K562 (cell line): ENCODE results near the gene SLC25A21. TPM values are rescaled to one million over a fixed set of nuclear protein-coding genes. Genes with fewer than 3 reads are reported as not detected.

Source experiments
- DMBX1 ChIP-seq: fragments of 250-450 bp; sonication (Bioruptor Pico); IDR thresholded peaks from 2 replicates; pipeline ENCODE4 v1.8.0; 2022; ENCODE audit warnings: inconsistent platforms, mild to moderate bottlenecking, moderate library complexity, borderline replicate concordance
- GABPA ChIP-seq: fragments of 200-800 bp; sonication (Bioruptor generic); conservative IDR thresholded peaks from 2 replicates; pipeline ENCODE4 v1.6.1; 2016; ENCODE audit warnings: low read depth, missing genetic modification characterization, missing compliant biosample characterization
- HOXB6 ChIP-seq: fragments of 250-450 bp; sonication (Bioruptor Pico); IDR thresholded peaks from 2 replicates; pipeline ENCODE4 v1.5.1; 2022; ENCODE audit warnings: mild to moderate bottlenecking, borderline replicate concordance
- MCM2 ChIP-seq: fragments of 450-650 bp; IDR thresholded peaks from 2 replicates; pipeline ENCODE4 v1.6.1; 2017; ENCODE audit warnings: low read depth, mild to moderate bottlenecking
- NR2F6 ChIP-seq: fragments of 450-650 bp; formaldehyde crosslinking; IDR thresholded peaks from 2 replicates; pipeline ENCODE4 v1.4.0; 2020; ENCODE audit warnings: mild to moderate bottlenecking
- OTX1 ChIP-seq: fragments of 450-650 bp; formaldehyde crosslinking; IDR thresholded peaks from 2 replicates; pipeline ENCODE4 v1.4.0; 2022; ENCODE audit warnings: mild to moderate bottlenecking
- POLR2G ChIP-seq: fragments of 200-400 bp; formaldehyde crosslinking; IDR thresholded peaks from 2 replicates; pipeline ENCODE4 v1.6.1; 2017; ENCODE audit warnings: low read depth, mild to moderate bottlenecking, antibody characterized with exemption, low read length, moderate library complexity
- PRPF4 ChIP-seq: fragments of 200-400 bp; formaldehyde crosslinking; IDR thresholded peaks from one replicate; pipeline ENCODE4 v1.6.1; 2017; ENCODE audit warnings: low read length, low read depth, mild to moderate bottlenecking; ENCODE audit not compliant: insufficient read depth, poor library complexity, severe bottlenecking
- STAG1 ChIP-seq: sonication (generic); formaldehyde crosslinking; IDR thresholded peaks from 2 replicates; pipeline ENCODE4 v1.5.0; 2020; ENCODE audit warnings: missing genetic modification reagents, borderline replicate concordance
- STAT5A ChIP-seq: IDR thresholded peaks from 2 replicates; pipeline ENCODE4 v1.6.1; 2012; ENCODE audit warnings: low read length, inconsistent platforms, borderline replicate concordance
- TEAD4 ChIP-seq, 2 experiments: sonication (generic) in 1 of 2; formaldehyde crosslinking in 1 of 2; IDR thresholded peaks; 2 replicates each; pipeline versions ENCODE4 v1.6.1 to v1.8.0; 2012 to 2022; ENCODE audit warnings: borderline replicate concordance in 1 of 2, inconsistent platforms in 1 of 2, low read length in 1 of 2, mild to moderate bottlenecking in 1 of 2, missing genetic modification reagents in 1 of 2
- ZNF12 ChIP-seq: sonication (generic); formaldehyde crosslinking; IDR thresholded peaks from 2 replicates; pipeline ENCODE4 v1.4.0; 2020; ENCODE audit warnings: mild to moderate bottlenecking, missing genetic modification reagents
- ZNF217 ChIP-seq: sonication (generic); formaldehyde crosslinking; IDR thresholded peaks from 2 replicates; pipeline ENCODE4 v1.8.0; 2022; ENCODE audit warnings: mild to moderate bottlenecking, missing genetic modification reagents
- ZNF431 ChIP-seq: sonication (generic); formaldehyde crosslinking; IDR thresholded peaks from 2 replicates; pipeline ENCODE4 v1.8.0; 2022; ENCODE audit warnings: mild to moderate bottlenecking, missing genetic modification reagents
- polyA plus RNA-seq, 8 experiments: library from polyadenylated mRNA; depleted of rRNA in 4 of 8; stranded (reverse) in 5 of 8; unstranded in 3 of 8; fragments of >200 nt; fragmentation: Nextera tagmentation in 2 of 8; fragmentation: Illumina TruSeq in 1 of 8; extraction: Ambion mirVana in 2 of 8; extraction: Trizol in 1 of 8; gene quantifications; 2 replicates each; pipeline versions ENCODE4 v1.2.1 to v1.2.3, GENCODE V29; 2011 to 2014; ENCODE audit warnings: inconsistent platforms in 1 of 8, missing spikeins in 1 of 8
- total RNA-seq, 7 experiments: library from RNA; depleted of rRNA in 6 of 7; stranded (reverse); fragments of >200 nt in 6 of 7; fragmentation: Illumina TruSeq in 2 of 7; extraction: Trizol in 2 of 7; gene quantifications; 2 replicates each; pipeline versions ENCODE4 v1.2.1 to v1.2.3, GENCODE V29; 2011 to 2021; ENCODE audit warnings: low replicate concordance in 1 of 7
- TF ChIP-seq, protein P1 (sequence below): fragments of 250-450 bp; sonication (Bioruptor Pico); IDR thresholded peaks from 2 replicates; pipeline ENCODE4 v1.5.0; 2021; ENCODE audit warnings: mild to moderate bottlenecking, borderline replicate concordance
- TF ChIP-seq, protein P2 (sequence below): fragments of 150-350 bp; conservative IDR thresholded peaks from 2 replicates; pipeline ENCODE4 v1.6.1; 2014; ENCODE audit warnings: low read length
- TF ChIP-seq, protein P3 (sequence below): IDR thresholded peaks from 2 replicates; pipeline ENCODE4 v1.6.1; 2012; ENCODE audit warnings: low read depth, low read length, improper control_type of control experiment, borderline replicate concordance
- TF ChIP-seq, protein P4 (sequence below): sonication (generic); formaldehyde crosslinking; IDR thresholded peaks from 2 replicates; pipeline ENCODE4 v1.5.0; 2020; ENCODE audit warnings: missing genetic modification reagents
- TF ChIP-seq, protein P5 (sequence below): fragments of 450-650 bp; IDR thresholded peaks from 2 replicates; pipeline ENCODE4 v1.6.1; 2014; ENCODE audit warnings: low read depth, mild to moderate bottlenecking, moderate library complexity, borderline replicate concordance

SLC25A21 gene
- total and polyA plus RNA-seq, 9 of the 15 experiments (the other 6 are each of a cell fraction or from before 2014, with no cell fraction given) = 15.2 to 46.7 (median 28.7) TPM

DNA sequence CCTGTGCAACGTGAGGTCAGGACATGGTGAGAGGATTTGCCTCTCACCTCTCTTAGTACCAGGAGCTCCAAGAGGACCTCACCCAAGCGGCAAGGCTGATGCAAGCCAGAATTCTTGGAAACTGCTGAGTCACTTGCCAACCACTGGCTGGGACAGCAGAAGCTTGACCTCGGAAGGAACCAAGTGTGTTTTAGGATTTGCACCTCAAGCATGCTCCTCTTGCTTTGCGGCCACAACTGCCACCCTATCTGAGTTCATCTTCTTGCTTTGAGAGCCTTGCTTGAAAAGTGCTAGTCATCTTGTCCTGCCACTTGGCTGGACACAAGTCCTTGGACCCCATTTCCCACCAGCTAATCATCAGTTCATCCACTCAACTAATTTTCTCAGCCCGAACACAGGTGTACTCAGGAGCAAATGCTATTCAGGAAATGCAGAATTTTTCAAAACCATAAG lies 195.8 kb downstream of the SLC25A21 start (continued):
- TF ChIP-seq, protein P1, sequence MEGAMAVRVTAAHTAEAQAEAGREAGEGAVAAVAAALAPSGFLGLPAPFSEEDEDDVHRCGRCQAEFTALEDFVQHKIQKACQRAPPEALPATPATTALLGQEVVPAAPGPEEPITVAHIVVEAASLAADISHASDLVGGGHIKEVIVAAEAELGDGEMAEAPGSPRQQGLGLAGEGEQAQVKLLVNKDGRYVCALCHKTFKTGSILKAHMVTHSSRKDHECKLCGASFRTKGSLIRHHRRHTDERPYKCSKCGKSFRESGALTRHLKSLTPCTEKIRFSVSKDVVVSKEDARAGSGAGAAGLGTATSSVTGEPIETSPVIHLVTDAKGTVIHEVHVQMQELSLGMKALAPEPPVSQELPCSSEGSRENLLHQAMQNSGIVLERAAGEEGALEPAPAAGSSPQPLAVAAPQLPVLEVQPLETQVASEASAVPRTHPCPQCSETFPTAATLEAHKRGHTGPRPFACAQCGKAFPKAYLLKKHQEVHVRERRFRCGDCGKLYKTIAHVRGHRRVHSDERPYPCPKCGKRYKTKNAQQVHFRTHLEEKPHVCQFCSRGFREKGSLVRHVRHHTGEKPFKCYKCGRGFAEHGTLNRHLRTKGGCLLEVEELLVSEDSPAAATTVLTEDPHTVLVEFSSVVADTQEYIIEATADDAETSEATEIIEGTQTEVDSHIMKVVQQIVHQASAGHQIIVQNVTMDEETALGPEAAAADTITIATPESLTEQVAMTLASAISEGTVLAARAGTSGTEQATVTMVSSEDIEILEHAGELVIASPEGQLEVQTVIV (CRISPR knock-in tag) = no peak
- TF ChIP-seq MCM2 (no peak), TEAD4 (IDR thresholded peaks at IDR 0.05; ENCODE audit: low read length) (peak; percentile 64), TEAD4 (CRISPR knock-in tag; IDR thresholded peaks at IDR 0.05; ENCODE audit: borderline replicate concordance) (no peak), GABPA (peak; percentile 44), ZNF12 (CRISPR knock-in tag) (no peak), PRPF4 (no peak), DMBX1 (CRISPR knock-in tag) (peak; percentile 89), NR2F6 (CRISPR knock-in tag) (no peak), STAT5A (peak; percentile 73), STAG1 (CRISPR knock-in tag) (no peak), OTX1 (CRISPR knock-in tag) (no peak), ZNF217 (CRISPR knock-in tag) (no peak), POLR2G (no peak), HOXB6 (CRISPR knock-in tag) (no peak), ZNF431 (no peak)
- TF ChIP-seq, protein P2, sequence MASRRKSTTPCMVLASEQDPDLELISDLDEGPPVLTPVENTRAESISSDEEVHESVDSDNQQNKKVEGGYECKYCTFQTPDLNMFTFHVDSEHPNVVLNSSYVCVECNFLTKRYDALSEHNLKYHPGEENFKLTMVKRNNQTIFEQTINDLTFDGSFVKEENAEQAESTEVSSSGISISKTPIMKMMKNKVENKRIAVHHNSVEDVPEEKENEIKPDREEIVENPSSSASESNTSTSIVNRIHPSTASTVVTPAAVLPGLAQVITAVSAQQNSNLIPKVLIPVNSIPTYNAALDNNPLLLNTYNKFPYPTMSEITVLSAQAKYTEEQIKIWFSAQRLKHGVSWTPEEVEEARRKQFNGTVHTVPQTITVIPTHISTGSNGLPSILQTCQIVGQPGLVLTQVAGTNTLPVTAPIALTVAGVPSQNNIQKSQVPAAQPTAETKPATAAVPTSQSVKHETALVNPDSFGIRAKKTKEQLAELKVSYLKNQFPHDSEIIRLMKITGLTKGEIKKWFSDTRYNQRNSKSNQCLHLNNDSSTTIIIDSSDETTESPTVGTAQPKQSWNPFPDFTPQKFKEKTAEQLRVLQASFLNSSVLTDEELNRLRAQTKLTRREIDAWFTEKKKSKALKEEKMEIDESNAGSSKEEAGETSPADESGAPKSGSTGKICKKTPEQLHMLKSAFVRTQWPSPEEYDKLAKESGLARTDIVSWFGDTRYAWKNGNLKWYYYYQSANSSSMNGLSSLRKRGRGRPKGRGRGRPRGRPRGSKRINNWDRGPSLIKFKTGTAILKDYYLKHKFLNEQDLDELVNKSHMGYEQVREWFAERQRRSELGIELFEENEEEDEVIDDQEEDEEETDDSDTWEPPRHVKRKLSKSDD = no peak
- TF ChIP-seq, protein P3, sequence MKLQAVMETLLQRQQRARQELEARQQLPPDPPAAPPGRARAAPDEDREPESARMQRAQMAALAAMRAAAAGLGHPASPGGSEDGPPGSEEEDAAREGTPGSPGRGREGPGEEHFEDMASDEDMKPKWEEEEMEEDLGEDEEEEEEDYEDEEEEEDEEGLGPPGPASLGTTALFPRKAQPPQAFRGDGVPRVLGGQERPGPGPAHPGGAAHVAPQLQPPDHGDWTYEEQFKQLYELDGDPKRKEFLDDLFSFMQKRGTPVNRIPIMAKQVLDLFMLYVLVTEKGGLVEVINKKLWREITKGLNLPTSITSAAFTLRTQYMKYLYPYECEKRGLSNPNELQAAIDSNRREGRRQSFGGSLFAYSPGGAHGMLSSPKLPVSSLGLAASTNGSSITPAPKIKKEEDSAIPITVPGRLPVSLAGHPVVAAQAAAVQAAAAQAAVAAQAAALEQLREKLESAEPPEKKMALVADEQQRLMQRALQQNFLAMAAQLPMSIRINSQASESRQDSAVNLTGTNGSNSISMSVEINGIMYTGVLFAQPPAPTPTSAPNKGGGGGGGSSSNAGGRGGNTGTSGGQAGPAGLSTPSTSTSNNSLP = no peak
- TF ChIP-seq, protein P4, sequence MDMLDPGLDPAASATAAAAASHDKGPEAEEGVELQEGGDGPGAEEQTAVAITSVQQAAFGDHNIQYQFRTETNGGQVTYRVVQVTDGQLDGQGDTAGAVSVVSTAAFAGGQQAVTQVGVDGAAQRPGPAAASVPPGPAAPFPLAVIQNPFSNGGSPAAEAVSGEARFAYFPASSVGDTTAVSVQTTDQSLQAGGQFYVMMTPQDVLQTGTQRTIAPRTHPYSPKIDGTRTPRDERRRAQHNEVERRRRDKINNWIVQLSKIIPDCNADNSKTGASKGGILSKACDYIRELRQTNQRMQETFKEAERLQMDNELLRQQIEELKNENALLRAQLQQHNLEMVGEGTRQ = no peak
- TF ChIP-seq, protein P5, sequence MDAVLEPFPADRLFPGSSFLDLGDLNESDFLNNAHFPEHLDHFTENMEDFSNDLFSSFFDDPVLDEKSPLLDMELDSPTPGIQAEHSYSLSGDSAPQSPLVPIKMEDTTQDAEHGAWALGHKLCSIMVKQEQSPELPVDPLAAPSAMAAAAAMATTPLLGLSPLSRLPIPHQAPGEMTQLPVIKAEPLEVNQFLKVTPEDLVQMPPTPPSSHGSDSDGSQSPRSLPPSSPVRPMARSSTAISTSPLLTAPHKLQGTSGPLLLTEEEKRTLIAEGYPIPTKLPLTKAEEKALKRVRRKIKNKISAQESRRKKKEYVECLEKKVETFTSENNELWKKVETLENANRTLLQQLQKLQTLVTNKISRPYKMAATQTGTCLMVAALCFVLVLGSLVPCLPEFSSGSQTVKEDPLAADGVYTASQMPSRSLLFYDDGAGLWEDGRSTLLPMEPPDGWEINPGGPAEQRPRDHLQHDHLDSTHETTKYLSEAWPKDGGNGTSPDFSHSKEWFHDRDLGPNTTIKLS = no peak
